ENCODE results near the gene SGCD.
"Not testable (repeated sequence)": the region's sequence is repeated elsewhere in the genome, so short reads cannot be mapped to it uniquely, and the experiment has no call there.

The SGCD gene

DNA sequence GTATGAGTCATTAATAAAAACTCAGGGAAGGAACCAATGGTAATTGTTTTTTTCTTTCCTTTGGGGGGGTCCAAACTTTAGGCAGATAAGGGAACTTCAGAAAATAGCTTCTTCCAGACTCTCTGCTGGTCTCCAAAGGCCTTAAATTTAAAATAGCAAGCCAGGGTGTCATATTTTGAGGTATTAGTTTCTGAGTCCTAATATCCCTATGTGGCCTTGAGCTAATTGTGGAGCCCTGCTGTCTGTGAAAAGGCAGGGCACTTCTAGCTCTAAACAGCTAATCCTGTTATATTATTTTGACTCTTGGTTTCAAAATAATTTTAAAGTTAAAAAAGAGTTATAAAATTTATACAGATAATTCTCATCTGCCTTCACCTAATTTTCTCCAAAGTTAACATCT lies 327.5 kb downstream of the SGCD start:
- TF ChIP-seq, protein P1, sequence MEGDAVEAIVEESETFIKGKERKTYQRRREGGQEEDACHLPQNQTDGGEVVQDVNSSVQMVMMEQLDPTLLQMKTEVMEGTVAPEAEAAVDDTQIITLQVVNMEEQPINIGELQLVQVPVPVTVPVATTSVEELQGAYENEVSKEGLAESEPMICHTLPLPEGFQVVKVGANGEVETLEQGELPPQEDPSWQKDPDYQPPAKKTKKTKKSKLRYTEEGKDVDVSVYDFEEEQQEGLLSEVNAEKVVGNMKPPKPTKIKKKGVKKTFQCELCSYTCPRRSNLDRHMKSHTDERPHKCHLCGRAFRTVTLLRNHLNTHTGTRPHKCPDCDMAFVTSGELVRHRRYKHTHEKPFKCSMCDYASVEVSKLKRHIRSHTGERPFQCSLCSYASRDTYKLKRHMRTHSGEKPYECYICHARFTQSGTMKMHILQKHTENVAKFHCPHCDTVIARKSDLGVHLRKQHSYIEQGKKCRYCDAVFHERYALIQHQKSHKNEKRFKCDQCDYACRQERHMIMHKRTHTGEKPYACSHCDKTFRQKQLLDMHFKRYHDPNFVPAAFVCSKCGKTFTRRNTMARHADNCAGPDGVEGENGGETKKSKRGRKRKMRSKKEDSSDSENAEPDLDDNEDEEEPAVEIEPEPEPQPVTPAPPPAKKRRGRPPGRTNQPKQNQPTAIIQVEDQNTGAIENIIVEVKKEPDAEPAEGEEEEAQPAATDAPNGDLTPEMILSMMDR (conservative IDR thresholded peaks at IDR 0.05; ENCODE audit: control insufficient read depth, insufficient read depth, low read depth, low read length): no peak
- no peak overlapping the region for H3K4me3 ChIP-seq (ENCODE audit: control insufficient read depth, low read depth, low read length)
- no peak for DNase-seq (ENCODE audit: low read depth)

DNA sequence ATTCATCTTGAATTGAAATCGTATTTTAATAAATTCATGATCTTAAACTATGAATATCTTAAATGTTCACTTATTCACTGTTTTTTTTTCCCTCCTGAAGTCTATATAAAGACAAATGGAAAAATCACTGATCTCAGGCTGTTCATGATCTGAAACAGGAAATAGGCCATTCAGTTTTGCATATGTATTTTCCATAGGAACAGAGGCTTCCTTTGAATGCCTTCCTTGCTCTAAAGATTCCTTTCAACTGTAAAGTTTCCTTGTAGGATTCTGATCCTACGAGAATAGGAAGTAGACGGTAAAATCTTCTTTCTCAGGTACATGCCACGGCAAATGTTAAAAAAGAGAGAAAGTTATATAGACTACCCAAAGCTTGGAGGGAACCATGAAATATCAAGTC lies 328.8 kb downstream of the SGCD start:
- TF ChIP-seq, protein P1 (conservative IDR thresholded peaks at IDR 0.05; ENCODE audit: control insufficient read depth, insufficient read depth, low read depth, low read length): no peak
- DNase-seq (ENCODE audit: low read depth): no peak
- H3K4me3 ChIP-seq (ENCODE audit: control insufficient read depth, low read depth, low read length): no peak overlapping the region

DNA sequence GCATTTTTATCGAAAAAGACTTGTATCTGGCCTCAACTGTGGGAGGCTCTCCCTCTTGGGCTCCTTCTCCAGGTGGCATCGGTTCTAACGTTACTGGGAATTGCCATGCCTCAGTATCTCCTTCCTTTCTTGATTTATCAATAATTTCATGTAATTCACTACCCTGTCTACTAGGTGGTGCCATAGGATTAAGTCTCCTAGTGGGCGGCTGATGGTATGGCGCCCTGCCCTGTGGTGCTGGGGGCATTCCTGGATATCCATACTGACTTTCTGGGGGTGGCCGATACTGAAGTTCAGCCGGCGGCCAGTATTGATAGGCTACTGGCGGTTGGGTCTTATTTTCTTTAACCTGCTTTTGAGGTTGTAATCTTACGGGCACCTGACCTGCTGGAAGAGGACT lies 337.9 kb downstream of the SGCD start:
- not testable (repeated sequence) for DNase-seq (ENCODE audit: low read depth); H3K4me3 ChIP-seq (ENCODE audit: control insufficient read depth, low read depth, low read length)

DNA sequence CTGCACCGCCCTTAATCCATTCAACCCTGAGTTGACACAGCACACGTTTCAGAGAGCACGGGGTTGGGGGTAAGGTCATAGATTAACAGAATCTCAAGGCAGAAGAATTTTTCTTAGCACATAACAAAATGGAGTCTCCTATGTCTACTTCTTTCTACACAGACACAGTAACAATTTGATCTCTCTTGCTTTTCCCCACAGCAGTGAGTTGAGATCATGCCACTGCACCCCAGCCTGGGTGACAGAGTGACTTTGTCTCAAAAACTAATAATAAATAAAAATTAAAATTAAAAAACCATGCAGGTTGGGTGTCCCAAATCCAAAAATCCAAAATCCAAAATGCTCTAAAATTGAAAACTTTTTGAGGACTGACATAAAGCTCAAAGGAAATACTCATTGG lies 339.7 kb downstream of the SGCD start:
- DNase-seq (ENCODE audit: low read depth); H3K4me3 ChIP-seq (ENCODE audit: control insufficient read depth, low read depth, low read length): not testable (repeated sequence)

DNA sequence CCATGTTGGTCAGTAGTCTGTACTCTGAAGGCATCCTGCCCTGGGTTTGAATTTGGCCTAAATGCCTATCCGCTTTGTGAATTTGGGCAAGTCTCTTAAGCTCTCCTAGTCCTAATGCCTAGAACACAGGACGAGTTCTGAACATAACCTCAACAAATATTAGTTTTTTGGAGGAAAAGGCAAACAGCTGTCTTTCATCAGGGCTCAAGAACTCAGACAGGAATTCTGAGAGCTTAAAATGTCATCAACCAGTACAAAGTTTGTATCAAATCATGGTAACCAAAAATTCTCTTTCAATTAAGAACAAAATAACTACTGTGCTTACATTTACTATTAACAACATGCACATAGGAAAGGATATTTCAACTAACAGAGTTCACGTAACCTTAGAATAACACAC lies 340.7 kb downstream of the SGCD start:
- H3K4me3 ChIP-seq (ENCODE audit: control insufficient read depth, low read depth, low read length): no peak overlapping the region
- TF ChIP-seq, protein P1 (conservative IDR thresholded peaks at IDR 0.05; ENCODE audit: control insufficient read depth, insufficient read depth, low read depth, low read length): no peak
- DNase-seq (ENCODE audit: low read depth): no peak

DNA sequence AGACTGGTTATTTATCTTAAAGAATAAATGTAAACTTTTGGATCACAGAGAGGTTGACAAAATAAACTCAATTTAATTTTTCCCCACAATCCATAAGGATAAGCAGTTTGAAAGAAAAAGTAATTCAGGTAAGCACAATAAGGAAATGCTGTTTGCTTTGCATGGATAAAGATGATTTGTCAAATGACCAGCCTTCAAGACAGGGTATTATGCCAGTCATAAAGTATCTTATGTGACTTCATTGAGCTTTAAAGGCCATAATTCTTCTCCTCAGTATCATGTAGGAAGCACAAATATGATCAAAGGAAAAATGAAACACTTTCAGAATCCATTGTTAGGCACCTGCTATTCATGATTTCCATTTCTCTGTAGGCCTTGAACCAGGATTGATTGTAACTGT lies 342.5 kb downstream of the SGCD start:
- no peak overlapping the region for H3K4me3 ChIP-seq (ENCODE audit: control insufficient read depth, low read depth, low read length)
- TF ChIP-seq, protein P1 (conservative IDR thresholded peaks at IDR 0.05; ENCODE audit: control insufficient read depth, insufficient read depth, low read depth, low read length): no peak

DNA sequence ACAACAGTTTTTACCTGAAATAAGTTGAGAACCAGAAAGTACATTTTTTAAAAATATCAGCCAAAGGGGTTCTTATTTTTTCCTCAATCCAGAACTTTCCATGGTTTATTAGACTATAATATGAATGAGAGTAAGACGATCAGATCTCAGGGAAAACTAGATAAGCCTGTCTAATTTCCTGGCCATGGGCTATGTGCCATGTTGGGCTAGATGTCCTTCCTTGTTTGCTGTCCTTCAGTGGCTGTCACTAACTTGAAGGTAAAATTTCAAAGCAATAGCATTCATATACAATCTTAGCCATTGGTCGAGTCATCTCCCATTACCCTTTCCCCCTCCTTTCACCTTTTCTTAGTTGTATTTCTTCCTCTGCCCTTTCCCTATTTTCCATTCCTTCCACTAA lies 343.7 kb downstream of the SGCD start:
- TF ChIP-seq, protein P1 (conservative IDR thresholded peaks at IDR 0.05; ENCODE audit: control insufficient read depth, insufficient read depth, low read depth, low read length): no peak
- no peak for DNase-seq (ENCODE audit: low read depth)
- no peak overlapping the region for H3K4me3 ChIP-seq (ENCODE audit: control insufficient read depth, low read depth, low read length)

More for the DNA sequence above, 342.5 kb downstream of the SGCD start:
- DNase-seq (ENCODE audit: low read depth): no peak

DNA sequence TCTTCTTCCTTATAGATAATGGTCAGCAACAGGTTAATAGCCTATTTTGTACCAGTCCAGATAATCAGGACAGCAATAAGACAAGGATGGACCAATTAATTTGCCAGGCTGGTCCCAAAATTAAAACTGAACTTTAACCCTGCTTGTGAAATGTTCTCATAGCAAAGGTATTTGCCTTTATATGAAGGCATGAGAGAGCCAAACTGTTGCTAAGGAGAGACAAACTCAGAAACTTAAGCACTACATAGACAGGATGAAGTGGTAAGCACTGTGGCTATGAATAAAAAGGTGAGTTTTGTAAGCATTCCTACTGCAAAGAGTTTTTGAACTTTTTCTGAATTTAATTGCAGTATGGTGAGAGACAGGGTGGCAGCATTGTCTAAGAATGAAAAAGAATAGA lies 348.4 kb downstream of the SGCD start:
- H3K4me3 ChIP-seq (ENCODE audit: control insufficient read depth, low read depth, low read length): no peak overlapping the region
- DNase-seq (ENCODE audit: low read depth): no peak

More for the DNA sequence above, 348.4 kb downstream of the SGCD start:
- TF ChIP-seq, protein P1 (conservative IDR thresholded peaks at IDR 0.05; ENCODE audit: control insufficient read depth, insufficient read depth, low read depth, low read length): no peak

Measured in fibroblast of mammary gland (primary cell).